GF-D8 (cell line): ENCODE measurements around the gene NDUFS7.

Experiments
- DNase-seq: peaks from one replicate; lab custom pipeline; 2025; lab: John Stamatoyannopoulos, UW

Gene NDUFS7

GRCh38 chr19:1386945-1387683, 3.4 kb downstream of the NDUFS7 start:
- DNase-seq: no peak

- DNase-seq: no peak
Observed at GRCh38 chr19:1387684-1388636, 4.3 kb downstream of the NDUFS7 start.

- DNase-seq: no peak
Observed at GRCh38 chr19:1388637-1389026, 4.9 kb downstream of the NDUFS7 start.

GRCh38 chr19:1389033-1389940, 5.6 kb downstream of the NDUFS7 start:
- DNase-seq: no peak

GRCh38 chr19:1390890-1391423, 7.2 kb downstream of the NDUFS7 start:
- DNase-seq: no peak

GRCh38 chr19:1392407-1392806, 8.7 kb downstream of the NDUFS7 start:
- DNase-seq: no peak

GRCh38 chr19:1392939-1393530, 9.3 kb downstream of the NDUFS7 start:
- DNase-seq: no peak

GRCh38 chr19:1393841-1394240, 10.1 kb downstream of the NDUFS7 start:
- DNase-seq: no peak

GRCh38 chr19:1394252-1395193, 10.8 kb downstream of the NDUFS7 start:
- DNase-seq: no peak

GRCh38 chr19:1395194-1396018, 11.7 kb downstream of the NDUFS7 start:
- DNase-seq: no peak

GRCh38 chr19:1396019-1396767, 12.5 kb downstream of the NDUFS7 start:
- DNase-seq: no peak

GRCh38 chr19:1396768-1397679, 13.3 kb downstream of the NDUFS7 start:
- no peak for DNase-seq

- no peak for DNase-seq
Observed at GRCh38 chr19:1397838-1398237, 14.1 kb downstream of the NDUFS7 start.

GRCh38 chr19:1399079-1399478, 15.4 kb downstream of the NDUFS7 start:
- DNase-seq: no peak

GRCh38 chr19:1399745-1400144, 16.0 kb downstream of the NDUFS7 start:
- DNase-seq: no peak

GRCh38 chr19:1400281-1401137, 16.8 kb downstream of the NDUFS7 start:
- DNase-seq: no peak
